HK-2 (cell line): ENCODE measurements around the gene GRPEL1.
A peak's percentile ranks its signal among the peaks of the same experiment; 100 is the strongest.

ENCODE experiments used
- DNase-seq: peaks from one replicate; pipeline ENCODE4 v3.0.0-alpha.2; 2018; ENCODE audit not compliant: unreplicated experiment

Gene GRPEL1

DNA sequence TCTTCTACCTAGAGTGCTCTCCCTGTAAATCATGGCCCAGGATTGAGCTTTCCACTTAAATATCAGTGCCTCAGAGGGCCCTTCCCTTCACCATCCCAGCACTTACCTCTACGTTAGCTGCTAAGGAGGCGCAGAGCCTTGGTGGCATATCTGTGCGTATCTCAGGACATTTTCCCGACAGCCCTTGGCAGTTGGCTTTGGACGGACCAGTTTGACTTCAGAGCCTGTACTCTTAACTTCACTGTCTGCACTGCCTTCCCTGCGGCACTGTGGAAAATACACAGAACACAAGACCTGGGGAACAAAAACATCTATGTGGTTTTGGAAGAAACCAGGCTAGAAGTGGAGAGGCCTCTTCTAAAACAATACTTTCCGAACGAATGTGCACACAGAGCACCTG lies 22.3 kb downstream of the GRPEL1 start:
- no peak for DNase-seq

GRCh38 chr4:7044137-7044930 lies 23.5 kb downstream of the GRPEL1 start:
- no peak for DNase-seq

DNA sequence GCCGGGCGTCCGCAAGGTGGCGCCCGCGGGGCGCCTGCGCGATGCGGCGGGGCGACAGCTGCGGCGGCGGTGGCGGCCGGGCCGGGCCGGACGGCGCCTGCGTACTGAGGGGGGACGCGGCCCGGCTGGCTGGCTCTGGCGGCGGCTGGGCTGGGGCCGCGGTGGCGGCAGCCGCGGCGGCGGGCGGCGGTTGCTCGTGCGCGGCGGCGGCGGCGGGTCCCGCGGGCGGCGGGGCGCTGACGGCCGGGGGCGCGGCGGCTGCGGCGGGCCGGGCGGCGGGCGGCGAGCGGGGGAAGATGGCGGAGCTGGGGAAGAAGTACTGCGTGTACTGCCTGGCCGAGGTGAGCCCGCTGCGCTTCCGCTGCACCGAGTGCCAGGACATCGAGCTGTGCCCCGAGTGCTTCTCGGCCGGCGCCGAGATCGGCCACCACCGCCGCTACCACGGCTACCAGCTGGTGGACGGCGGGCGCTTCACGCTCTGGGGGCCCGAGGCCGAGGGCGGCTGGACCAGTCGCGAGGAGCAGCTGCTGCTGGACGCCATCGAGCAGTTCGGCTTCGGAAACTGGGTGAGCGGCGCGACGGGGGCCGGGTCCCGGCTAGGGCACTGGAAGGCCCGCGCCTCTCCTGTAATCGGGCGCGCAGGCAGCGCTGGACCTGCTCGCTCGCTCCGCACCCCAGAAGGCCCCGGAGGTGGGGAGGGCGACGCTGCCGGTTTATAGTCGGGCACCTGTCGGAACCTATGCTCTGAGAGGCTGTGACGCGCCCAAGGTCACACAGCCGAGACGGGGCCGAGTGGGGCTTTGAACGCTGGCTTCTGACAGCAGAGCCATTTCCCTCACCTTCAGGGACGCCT lies 24.4 kb downstream of the GRPEL1 start, which contains the start of gene TADA2B:
Gene TADA2B (plus strand): TSS at position 89 of the 853 bp plus-strand sequence. CDS start 208 bp downstream, at position 297.
- DNase-seq, result peak; percentile 67

DNA sequence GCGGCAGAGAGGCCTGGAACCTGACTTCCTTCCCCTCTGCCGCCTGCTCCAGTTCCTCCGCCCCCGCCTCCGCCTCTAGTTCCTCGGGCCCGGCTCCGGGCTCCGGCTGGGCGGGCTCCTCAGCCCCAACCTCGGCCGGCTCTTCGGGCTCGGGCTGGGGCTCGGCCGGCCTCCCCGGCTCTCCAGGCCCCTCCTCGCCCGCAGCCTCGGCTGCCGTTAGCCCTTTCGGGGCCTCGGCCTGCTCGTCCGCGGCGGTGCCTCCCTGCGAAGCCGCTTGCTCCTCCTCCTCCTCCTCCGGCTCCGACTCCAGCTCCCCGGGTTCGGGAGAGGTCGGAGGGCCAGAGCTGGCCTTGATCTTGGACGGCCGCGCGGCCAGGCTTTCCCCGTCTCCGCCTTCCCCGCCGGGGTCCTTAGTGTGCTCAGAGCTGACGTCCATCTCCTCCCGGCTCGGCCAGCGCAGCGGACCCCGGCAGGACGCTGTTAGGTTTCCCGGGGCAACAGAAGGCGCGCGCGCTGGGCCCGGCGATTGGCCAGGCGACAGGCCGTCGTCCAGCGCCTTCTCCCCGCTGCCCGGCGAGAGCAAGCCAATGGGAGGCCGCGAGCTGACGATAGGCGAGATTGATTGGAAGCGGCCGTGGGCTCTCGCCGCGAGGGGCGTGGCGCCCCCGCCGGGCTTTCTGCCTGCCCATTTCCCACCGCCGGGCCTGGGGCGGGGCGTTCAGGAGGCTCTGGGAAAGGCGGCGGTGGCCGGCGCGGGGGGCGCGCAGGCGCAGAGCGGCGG lies 25.2 kb downstream of the GRPEL1 start:
- DNase-seq, result peak; percentile 99

- DNase-seq, result no peak
Observed at GRCh38 chr4:7041801-7042502, 25.9 kb downstream of the GRPEL1 start.

- no peak for DNase-seq
Observed at GRCh38 chr4:7041246-7041645, 26.6 kb downstream of the GRPEL1 start.

DNA sequence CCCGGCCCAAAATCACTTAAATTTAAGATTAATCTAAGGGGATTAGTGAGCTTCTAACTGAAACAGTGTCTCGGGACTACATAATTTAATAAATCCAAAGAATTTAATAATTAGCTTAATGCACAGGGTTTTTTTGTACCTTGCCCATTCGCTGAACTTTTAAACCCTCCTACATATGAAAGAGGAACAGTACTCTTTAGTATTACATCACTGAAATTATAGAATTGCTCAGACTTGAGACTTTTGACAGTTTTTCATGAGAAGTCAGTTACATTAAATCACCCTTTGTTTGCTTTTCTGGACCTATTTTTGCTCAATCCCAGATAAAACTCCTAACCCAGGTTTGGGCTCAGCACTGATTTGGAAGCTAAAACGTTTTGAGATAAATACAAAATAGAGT lies 27.1 kb downstream of the GRPEL1 start:
- DNase-seq, result no peak

DNA sequence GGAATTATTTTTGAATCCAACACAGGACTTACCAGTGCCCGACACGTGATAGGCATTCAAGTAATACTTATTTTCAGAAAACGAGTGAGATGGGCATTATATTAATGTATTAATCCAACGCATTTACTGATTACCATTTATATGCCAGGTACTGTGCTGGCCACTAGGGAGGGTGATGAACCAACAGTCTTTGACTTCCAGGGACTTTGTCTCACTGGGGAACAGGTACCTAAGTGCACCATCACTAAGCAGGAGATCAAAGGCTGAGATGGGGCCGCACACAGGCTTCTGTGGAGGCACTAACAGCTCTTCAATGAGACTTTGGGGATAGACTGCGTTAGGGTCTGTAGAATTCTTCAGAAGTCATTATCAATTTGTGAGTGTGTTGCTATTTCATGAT lies 30.4 kb downstream of the GRPEL1 start:
- DNase-seq, result no peak

- DNase-seq, result peak; percentile 45
Observed at GRCh38 chr4:7034262-7035081, 33.4 kb downstream of the GRPEL1 start.

DNA sequence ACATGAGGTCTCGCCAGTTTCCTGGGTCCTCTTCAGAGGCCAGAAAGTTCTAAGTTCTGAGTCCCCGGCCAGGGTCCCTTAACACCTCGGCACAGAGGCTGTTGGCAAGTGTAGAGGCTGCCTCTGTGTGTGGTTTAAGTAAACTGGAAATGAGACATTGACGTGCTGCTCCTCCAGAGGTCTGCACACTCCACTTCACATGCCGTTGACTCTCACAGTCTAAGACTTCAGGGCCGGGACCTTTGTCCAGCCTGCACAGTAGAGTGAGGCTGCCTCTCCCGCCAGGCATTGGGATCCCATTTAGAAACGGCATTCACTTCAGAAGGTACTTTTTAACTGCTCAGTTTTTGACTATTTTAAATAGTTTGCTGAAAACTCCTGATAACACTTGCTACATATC lies 35.3 kb downstream of the GRPEL1 start:
- DNase-seq, result no peak

GRCh38 chr4:7031558-7032449 lies 36.1 kb downstream of the GRPEL1 start:
- DNase-seq, result no peak

DNA sequence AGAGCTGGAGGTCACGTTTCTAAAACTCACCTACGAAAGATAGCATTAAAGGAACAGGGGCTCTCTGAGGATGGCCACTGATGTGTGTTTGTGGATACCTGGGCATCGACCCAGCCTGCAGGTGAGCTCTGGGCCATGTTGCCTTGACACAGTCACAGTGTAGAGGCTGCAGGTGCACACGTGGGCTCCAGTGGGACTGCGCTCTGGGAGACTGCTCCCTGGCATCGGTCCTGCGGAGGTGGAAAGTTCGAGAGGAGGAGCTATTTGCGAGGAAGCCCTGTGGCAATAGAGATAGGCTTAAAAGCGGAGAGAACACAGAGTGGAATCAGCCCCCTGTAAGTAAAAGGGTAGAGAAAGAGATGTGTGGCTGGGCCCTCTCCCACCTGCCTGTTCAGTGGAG lies 37.0 kb downstream of the GRPEL1 start:
- DNase-seq, result no peak

DNA sequence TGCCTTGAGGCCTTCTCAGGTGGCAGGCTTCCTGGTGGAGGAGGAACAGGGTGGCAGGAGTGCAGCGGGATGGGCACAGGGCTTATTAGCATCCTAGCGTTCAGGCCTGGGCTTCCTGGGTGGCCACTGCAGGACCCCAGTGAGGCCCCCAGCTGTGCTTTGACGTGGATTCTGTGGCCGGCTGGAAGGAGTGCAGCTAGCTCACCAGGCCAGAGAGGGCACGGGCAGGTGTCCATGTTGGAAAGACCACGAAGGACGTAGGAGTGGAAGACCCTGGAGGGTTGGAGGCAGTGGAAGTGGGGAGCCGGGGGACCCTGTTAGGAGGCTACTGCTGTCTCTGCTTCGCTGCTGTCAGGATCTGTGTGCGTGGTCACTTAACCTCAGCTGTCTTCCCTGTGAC lies 37.9 kb downstream of the GRPEL1 start:
- no peak for DNase-seq

DNA sequence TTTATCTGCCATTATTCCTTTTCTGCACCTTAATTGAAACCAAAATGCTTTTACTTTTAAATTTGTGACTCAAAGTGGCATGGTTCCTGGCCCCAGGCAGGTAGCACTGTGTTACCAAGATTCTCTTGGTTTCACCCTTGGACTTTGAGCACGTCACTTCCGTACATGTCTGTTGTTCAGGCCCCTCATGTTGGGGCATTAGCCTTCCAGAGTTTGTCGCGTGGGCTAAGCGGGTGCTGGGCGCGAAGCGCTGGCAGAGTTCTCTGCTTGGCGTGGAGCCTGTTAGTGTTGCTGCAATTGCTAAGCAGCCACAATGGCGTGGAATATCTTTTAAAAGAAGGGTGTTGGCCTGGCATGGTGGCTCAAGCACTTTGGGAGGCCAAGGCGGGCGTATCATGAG lies 38.7 kb downstream of the GRPEL1 start:
- no peak for DNase-seq

DNA sequence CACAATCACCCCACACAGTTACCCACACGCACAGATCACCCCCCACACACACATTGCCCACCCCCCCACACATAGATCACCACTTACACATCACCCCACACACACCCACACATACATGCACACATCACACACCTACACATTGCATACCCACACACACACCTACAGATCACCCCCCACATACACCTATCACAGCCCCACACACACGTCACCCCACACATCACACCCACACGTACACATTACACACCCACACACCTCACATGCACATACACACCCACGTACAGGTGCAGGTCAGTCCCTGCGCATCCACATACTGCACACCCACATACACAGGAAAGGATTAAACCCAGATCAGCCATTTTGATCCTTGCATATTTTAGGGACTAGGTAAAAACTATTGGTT lies 40.0 kb downstream of the GRPEL1 start:
- DNase-seq, result no peak

GRCh38 chr4:7027284-7027683 lies 40.6 kb downstream of the GRPEL1 start:
- DNase-seq, result no peak

DNA sequence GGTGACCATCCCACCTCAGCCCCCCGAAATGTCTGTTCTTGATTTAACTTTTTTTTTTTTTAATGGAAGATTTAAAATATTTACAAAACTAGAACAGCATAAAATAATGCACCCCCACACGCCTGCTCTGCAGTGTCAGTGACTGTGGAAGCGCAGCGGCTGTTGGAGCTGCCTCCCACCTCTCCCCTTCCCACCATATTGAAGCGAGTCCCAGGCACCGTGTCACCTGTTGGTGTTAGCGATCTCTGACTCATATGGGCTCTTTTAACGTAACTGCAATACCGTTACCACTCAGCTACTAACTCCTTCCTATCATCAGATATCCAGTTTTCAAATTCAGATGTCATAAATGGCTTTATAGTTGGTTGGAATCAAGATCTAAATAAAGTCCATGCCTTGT lies 41.8 kb downstream of the GRPEL1 start:
- DNase-seq, result no peak

GRCh38 chr4:7025040-7025602 lies 42.7 kb downstream of the GRPEL1 start:
- DNase-seq, result no peak

- no peak for DNase-seq
Observed at GRCh38 chr4:7024336-7024890, 43.5 kb downstream of the GRPEL1 start.
